ENCODE data around the gene ETV5.

Gene ETV5

GRCh38 chr3:186121968-186122367 lies 13.1 kb upstream of the ETV5 start:
- no peak for DNase-seq

- no peak for DNase-seq
Measured at GRCh38 chr3:186121278-186121677, 12.4 kb upstream of the ETV5 start.

GRCh38 chr3:186119499-186119898 lies 10.6 kb upstream of the ETV5 start:
- no peak for DNase-seq

GRCh38 chr3:186118692-186119091 lies 9.8 kb upstream of the ETV5 start:
- no peak for DNase-seq

GRCh38 chr3:186117521-186118134 lies 8.7 kb upstream of the ETV5 start:
- no peak for DNase-seq

GRCh38 chr3:186115239-186115996 lies 6.5 kb upstream of the ETV5 start:
- no peak for DNase-seq

GRCh38 chr3:186110975-186111974 lies 2.4 kb upstream of the ETV5 start:
- DNase-seq = no peak

GRCh38 chr3:186109897-186110803 lies 1.3 kb upstream of the ETV5 start:
- DNase-seq = no peak

GRCh38 chr3:186108106-186108940 lies 566 bp downstream of the ETV5 start:
- no peak for DNase-seq

GRCh38 chr3:186107215-186108105 lies 1.4 kb downstream of the ETV5 start:
- peak; percentile 40 for DNase-seq

- DNase-seq = no peak
Measured at GRCh38 chr3:186105543-186105942, 3.3 kb downstream of the ETV5 start.

- DNase-seq = no peak
Measured at GRCh38 chr3:186102687-186103086, 6.2 kb downstream of the ETV5 start.

GRCh38 chr3:186100398-186100797 lies 8.5 kb downstream of the ETV5 start:
- DNase-seq = no peak

GRCh38 chr3:186099178-186099577 lies 9.7 kb downstream of the ETV5 start:
- peak; percentile 13 for DNase-seq

GRCh38 chr3:186098740-186099139 lies 10.1 kb downstream of the ETV5 start:
- DNase-seq = no peak

- peak; percentile 94 for DNase-seq
Measured at GRCh38 chr3:186097663-186098451, 11.0 kb downstream of the ETV5 start.

- no peak for DNase-seq
Measured at GRCh38 chr3:186097317-186097662, 11.6 kb downstream of the ETV5 start.

GRCh38 chr3:186096290-186096689 lies 12.6 kb downstream of the ETV5 start:
- DNase-seq = no peak

GRCh38 chr3:186095561-186096081 lies 13.3 kb downstream of the ETV5 start:
- DNase-seq = no peak
